GM18909 (cell line): ENCODE results near the gene CFC1B.
"Not testable (repeated sequence)": the region's sequence is repeated elsewhere in the genome, so short reads cannot be mapped to it uniquely, and the experiment has no call there.

Source experiments
- ATAC-seq: cut with Tn5 transposase; IDR thresholded peaks from one replicate; pipeline ENCODE4 v1.9.1; 2021; ENCODE audit warnings: mild to moderate bottlenecking; ENCODE audit not compliant: unreplicated experiment, poor library complexity

CFC1B gene

GRCh38 chr2:130554178-130554577 lies 33.2 kb downstream of the CFC1B start:
- not testable (repeated sequence) for ATAC-seq

DNA sequence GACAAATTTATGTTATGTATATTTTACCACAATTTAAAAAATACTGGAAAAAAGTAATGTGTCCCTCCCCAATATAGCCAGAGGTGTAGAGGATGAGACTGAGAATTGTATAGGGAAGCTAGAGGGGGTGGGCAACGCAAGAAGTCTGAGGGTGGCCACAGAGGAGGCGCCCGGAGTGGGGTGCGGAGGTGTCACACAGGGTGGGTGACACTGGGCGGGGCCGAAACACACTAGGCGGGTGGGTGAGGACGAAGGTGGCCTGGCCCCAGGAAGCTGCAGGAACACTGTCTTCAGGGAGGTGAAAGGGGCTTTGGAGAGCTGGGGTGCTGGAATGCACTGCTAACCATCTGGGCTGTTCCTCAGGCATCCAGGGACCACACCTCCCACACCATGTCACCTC lies 35.4 kb downstream of the CFC1B start:
- ATAC-seq: not testable (repeated sequence)

- ATAC-seq: not testable (repeated sequence)
Observed at GRCh38 chr2:130566165-130566564, 45.1 kb downstream of the CFC1B start.

DNA sequence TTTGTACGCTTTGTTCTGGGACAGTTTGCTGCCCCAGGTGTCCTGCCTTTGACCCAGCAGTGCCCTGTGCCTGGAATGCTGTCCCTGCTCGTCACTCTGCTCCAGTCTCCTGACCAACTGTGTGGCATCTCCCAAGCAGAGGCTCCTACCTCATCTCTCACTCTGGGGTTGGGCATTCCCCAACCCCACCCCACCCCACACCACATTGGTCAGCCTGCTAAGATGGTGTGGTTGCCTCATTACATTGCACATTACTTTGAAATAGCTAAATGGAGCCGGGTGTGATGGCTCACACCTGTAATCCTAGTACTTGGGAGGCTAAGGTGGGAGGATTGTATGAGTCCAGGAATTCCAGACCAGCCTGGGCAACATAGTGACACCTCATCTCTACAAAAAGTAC lies 50.9 kb downstream of the CFC1B start:
- ATAC-seq: not testable (repeated sequence)

- ATAC-seq: not testable (repeated sequence)
Observed at GRCh38 chr2:130574230-130574629, 53.2 kb downstream of the CFC1B start.

GRCh38 chr2:130576209-130576784 lies 55.3 kb downstream of the CFC1B start:
- ATAC-seq: not testable (repeated sequence)

GRCh38 chr2:130577559-130577958 lies 56.5 kb downstream of the CFC1B start:
- not testable (repeated sequence) for ATAC-seq
